C4-2B (cell line): ENCODE results near the gene SETD2.

Experiments used
- ZFX ChIP-seq: fragments of 450-650 bp; IDR thresholded peaks from 2 replicates; pipeline ENCODE4 v1.6.1; 2017
- TF ChIP-seq, protein P1 (sequence below): fragments of 450-650 bp; conservative IDR thresholded peaks from 2 replicates; pipeline ENCODE4 v1.5.1; 2017; ENCODE audit warnings: mild to moderate bottlenecking

GRCh38 chr3:46985588-46985987, 178.3 kb downstream of the SETD2 start:
- TF ChIP-seq, protein P1, sequence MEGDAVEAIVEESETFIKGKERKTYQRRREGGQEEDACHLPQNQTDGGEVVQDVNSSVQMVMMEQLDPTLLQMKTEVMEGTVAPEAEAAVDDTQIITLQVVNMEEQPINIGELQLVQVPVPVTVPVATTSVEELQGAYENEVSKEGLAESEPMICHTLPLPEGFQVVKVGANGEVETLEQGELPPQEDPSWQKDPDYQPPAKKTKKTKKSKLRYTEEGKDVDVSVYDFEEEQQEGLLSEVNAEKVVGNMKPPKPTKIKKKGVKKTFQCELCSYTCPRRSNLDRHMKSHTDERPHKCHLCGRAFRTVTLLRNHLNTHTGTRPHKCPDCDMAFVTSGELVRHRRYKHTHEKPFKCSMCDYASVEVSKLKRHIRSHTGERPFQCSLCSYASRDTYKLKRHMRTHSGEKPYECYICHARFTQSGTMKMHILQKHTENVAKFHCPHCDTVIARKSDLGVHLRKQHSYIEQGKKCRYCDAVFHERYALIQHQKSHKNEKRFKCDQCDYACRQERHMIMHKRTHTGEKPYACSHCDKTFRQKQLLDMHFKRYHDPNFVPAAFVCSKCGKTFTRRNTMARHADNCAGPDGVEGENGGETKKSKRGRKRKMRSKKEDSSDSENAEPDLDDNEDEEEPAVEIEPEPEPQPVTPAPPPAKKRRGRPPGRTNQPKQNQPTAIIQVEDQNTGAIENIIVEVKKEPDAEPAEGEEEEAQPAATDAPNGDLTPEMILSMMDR = no peak
- no peak for TF ChIP-seq ZFX
